GM10248 (cell line): ENCODE results near the gene CYP26A1.

Source experiments
- CTCF ChIA-PET: fragments of 300-600 bp; sonication (Branson Sonifier 250); formaldehyde crosslinking; extraction: SDS; loops from one replicate; lab custom pipeline; 2021; ENCODE audit warnings: antibody characterized with exemption; lab: Yijun Ruan, JAX
- POLR2A ChIA-PET: fragments of 350-650 bp; sonication (Branson Sonifier 250); formaldehyde crosslinking; extraction: SDS; loops from one replicate; lab custom pipeline; 2020; ENCODE audit warnings: antibody characterized with exemption; lab: Yijun Ruan, JAX
- DNase-seq: peaks from one replicate; pipeline ENCODE4 v3.0.0; 2012; ENCODE audit errors: extremely low spot score
- CTCF ChIP-seq: IDR thresholded peaks from 2 replicates; pipeline ENCODE4 v1.5.1; 2012; ENCODE audit warnings: mild to moderate bottlenecking, low read depth; ENCODE audit errors: extremely low read depth, missing control alignments, control extremely low read depth

The CYP26A1 gene

DNA sequence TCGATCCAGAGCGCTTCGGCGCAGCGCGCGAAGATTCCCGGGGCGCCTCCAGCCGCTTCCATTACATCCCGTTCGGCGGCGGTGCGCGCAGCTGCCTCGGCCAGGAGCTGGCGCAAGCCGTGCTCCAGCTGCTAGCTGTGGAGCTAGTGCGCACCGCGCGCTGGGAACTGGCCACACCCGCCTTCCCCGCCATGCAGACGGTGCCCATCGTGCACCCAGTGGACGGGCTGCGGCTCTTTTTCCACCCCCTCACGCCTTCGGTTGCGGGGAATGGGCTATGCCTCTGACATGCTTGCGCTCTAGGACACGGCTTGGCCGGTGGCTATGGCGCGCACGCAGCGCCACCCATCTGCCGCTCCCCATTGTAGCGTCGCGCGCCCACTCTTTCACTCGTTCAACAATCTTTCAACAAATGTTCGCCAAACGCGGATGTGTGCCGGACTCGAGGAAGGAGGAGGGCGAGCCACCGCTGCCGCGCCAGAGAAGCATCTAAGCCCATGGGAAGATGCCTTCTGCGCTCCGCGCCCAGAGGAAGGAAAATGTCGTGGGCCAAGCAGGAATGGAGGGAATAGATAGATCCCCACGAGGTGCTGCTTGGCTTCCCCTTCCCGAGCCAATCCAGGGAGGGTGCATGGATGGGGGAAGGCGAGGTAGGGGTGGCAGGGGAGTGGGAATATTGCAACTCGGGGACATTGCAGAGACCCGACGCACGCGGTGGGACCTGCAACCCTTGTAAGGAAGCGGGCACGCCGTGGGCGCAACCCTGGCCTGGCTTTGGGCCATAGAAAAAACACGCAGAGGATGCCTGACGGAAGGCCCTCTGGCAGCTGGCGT lies 5.1 kb upstream of the CYP26A1 start:
- DNase-seq = no peak
- POLR2A ChIA-PET = no interaction called here
- CTCF ChIA-PET = interaction anchor here (0.6 to 1.7 kb wide), 3 partner anchors 11 to 286 kb away, joined by 3 to 10 read pairs (median 4); no protein-coding TSS in a partner anchor
- TF ChIP-seq CTCF = no peak

- ChIA-PET POLR2A (no interaction called here), CTCF (no interaction called here)
- DNase-seq = no peak
- TF ChIP-seq CTCF = no peak
Measured at GRCh38 chr10:93069245-93069561, 4.5 kb upstream of the CYP26A1 start.

DNA sequence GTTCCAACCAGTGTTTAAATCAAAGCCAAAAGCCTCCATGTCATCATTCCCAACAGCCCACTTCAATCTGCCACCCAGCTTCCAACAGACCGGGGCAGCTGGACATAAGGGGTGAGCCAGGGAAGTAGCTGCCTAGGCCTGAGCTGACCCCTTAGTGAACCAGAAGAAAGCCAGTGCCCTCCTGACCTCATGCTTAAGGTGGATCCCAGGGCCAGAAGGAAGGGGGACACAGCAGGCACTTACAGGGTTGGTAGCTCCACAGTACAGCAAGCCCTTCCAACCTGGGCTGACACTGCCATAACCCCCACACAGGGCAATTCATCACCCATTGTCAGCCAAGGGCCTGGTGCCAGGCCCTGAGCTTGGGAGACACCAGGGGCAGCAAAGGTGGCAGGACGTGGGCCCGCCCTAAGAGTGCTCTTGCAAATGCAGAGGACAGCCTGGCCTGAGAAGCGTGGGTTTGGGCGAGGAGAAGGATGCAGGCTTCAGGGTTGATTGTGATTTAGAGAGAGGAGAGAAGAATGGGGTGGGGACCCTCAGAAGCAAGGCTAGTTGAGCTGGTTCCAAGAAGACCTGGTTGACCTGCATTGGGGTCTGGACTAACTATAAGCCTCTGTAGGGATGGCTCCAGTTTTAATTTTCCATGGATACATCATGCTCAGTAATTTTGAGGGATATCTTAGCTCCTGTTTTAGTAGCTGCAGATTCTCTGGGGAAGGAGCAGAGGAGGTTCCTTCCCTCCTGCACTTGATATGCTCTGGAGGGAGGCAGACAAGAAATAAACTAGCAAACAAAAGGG lies 3.1 kb upstream of the CYP26A1 start:
- POLR2A ChIA-PET = no interaction called here
- CTCF ChIA-PET = interaction anchor here (0.8 to 1.5 kb wide), 3 partner anchors 9 to 10 kb away, joined by 3 to 5 read pairs (median 3); no protein-coding TSS in a partner anchor

DNA sequence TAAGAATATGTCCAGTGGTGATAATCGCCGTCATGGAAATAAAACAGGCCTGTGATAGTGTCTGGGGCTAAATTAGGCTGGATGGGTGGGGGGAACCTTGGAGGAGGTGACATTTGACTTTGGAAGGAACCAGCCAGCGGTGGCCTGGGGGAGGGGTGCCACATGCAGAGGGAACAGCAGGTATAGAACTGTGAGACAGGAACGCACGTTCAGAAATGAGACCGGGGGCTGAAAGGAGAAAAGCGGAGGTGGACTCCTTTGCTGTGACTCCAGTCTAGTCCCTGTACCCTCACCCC lies 2.6 kb upstream of the CYP26A1 start:
- CTCF ChIA-PET = interaction anchor here (1.1 to 1.5 kb wide), 2 partner anchors 9 kb away, joined by 3 to 5 read pairs; no protein-coding TSS in a partner anchor

More for the DNA sequence above, 3.1 kb upstream of the CYP26A1 start:
- no peak for DNase-seq
- no peak for TF ChIP-seq CTCF

GRCh38 chr10:93071674-93072224 lies 1.9 kb upstream of the CYP26A1 start:
- CTCF ChIA-PET = interaction anchor here (1.1 kb wide), 1 partner anchor 9 kb away, joined by 3 read pairs; no protein-coding TSS in a partner anchor
- no peak for TF ChIP-seq CTCF
- no peak for DNase-seq
- POLR2A ChIA-PET = no interaction called here

More for the DNA sequence above, 2.6 kb upstream of the CYP26A1 start:
- TF ChIP-seq CTCF = no peak
- POLR2A ChIA-PET = no interaction called here
- DNase-seq = no peak

GRCh38 chr10:93072225-93072712 lies 1.4 kb upstream of the CYP26A1 start:
- DNase-seq = no peak
- ChIA-PET CTCF (interaction anchor here (0.8 to 1.2 kb wide), 2 partner anchors 219 to 297 kb away, joined by 3 read pairs; no protein-coding TSS in a partner anchor), POLR2A (no interaction called here)
- TF ChIP-seq CTCF = no peak
